GM12874 (cell line): ENCODE measurements around the gene VDAC1.

Experiments
- CTCF ChIP-seq: IDR thresholded peaks from 2 replicates; pipeline ENCODE4 v1.5.1; 2011; ENCODE audit warnings: low read depth, mild to moderate bottlenecking, control low read depth, low read length, moderate library complexity; ENCODE audit not compliant: insufficient read depth

The VDAC1 gene

GRCh38 chr5:134028496-134028895 is 23.7 kb upstream of the VDAC1 start:
- TF ChIP-seq CTCF, result no peak

- TF ChIP-seq CTCF, result no peak
Measured at GRCh38 chr5:134027288-134027615, 22.5 kb upstream of the VDAC1 start.

- peak; percentile 81 for TF ChIP-seq CTCF
Measured at GRCh38 chr5:134026521-134027287, 21.9 kb upstream of the VDAC1 start.

- no peak for TF ChIP-seq CTCF
Measured at GRCh38 chr5:134025786-134026185, 21.0 kb upstream of the VDAC1 start.

GRCh38 chr5:134024811-134025210 is 20.0 kb upstream of the VDAC1 start:
- TF ChIP-seq CTCF, result no peak

- no peak for TF ChIP-seq CTCF
Measured at GRCh38 chr5:134022333-134022732, 17.6 kb upstream of the VDAC1 start.

GRCh38 chr5:134020188-134020587 is 15.4 kb upstream of the VDAC1 start:
- TF ChIP-seq CTCF, result no peak
